H1 (cell line): Measurements from ENCODE around the gene PCDH9. TPM values are rescaled to one million over a fixed set of nuclear protein-coding genes. Genes with fewer than 3 reads are reported as not detected.

Experiments used
- BCL11A ChIP-seq, 2 experiments: IDR thresholded peaks; one replicate each; pipeline ENCODE4 v1.6.1; 2011; ENCODE audit warnings: low read depth in 2 of 2, low read length in 2 of 2, mild to moderate bottlenecking in 2 of 2
- CHD7 ChIP-seq: fragments of 300-600 bp; sonication (generic); IDR thresholded peaks from 2 replicates; pipeline ENCODE4 v1.7.1; 2012; ENCODE audit warnings: low read length, moderate library complexity, mild to moderate bottlenecking, inconsistent platforms; ENCODE audit not compliant: insufficient replicate concordance
- CTCF ChIP-seq, 3 experiments: IDR thresholded peaks; 1 replicate in 2 of 3; 2 replicates in 1 of 3; pipeline versions ENCODE4 v1.5.1 to v1.6.1; 2011; ENCODE audit warnings: low read length in 3 of 3, mild to moderate bottlenecking in 3 of 3, inconsistent platforms in 2 of 3, low read depth in 1 of 3, moderate library complexity in 1 of 3; ENCODE audit not compliant: insufficient read depth in 1 of 3; ENCODE audit errors: control extremely low read depth in 1 of 3
- HDAC2 ChIP-seq, 2 experiments: fragments of 300-600 bp in 1 of 2; sonication (generic) in 1 of 2; IDR thresholded peaks; 2 replicates each; pipeline ENCODE4 v1.6.1; 2011 to 2012; ENCODE audit warnings: low read depth in 2 of 2, low read length in 2 of 2, mild to moderate bottlenecking in 2 of 2, moderate library complexity in 2 of 2, borderline replicate concordance in 1 of 2, inconsistent platforms in 1 of 2
- JUN ChIP-seq: IDR thresholded peaks from 2 replicates; pipeline ENCODE4 v1.6.1; 2011; ENCODE audit warnings: low read depth, mild to moderate bottlenecking, improper control_type of control experiment, low read length
- POLR2A ChIP-seq, 2 experiments: IDR thresholded peaks; 1 replicate in 1 of 2; 2 replicates in 1 of 2; pipeline ENCODE4 v1.6.1; 2011; ENCODE audit warnings: low read depth in 2 of 2, low read length in 2 of 2, mild to moderate bottlenecking in 2 of 2; ENCODE audit errors: control extremely low read depth in 1 of 2
- RNF2 ChIP-seq: fragments of 200-900, 300-1000 bp; sonication (generic); IDR thresholded peaks from 2 replicates; pipeline ENCODE4 v1.7.1; 2016; ENCODE audit warnings: borderline replicate concordance, low read depth, mild to moderate bottlenecking, antibody characterized with exemption, low read length; ENCODE audit not compliant: poor library complexity, severe bottlenecking; ENCODE audit errors: missing control alignments
- SP2 ChIP-seq: IDR thresholded peaks from 2 replicates; pipeline ENCODE4 v1.6.1; 2012; ENCODE audit warnings: mild to moderate bottlenecking, low read length, inconsistent platforms
- polyA plus RNA-seq, 7 experiments: library from polyadenylated mRNA; depleted of rRNA in 3 of 7; stranded (reverse) in 5 of 7; unstranded in 2 of 7; fragments of >200 nt in 5 of 7; fragments of 200-250 nt in 2 of 7; gene quantifications; 1 replicate in 5 of 7; 2 replicates in 1 of 7; 4 replicates in 1 of 7; pipeline versions ENCODE4 v1.2.1 to v1.2.3, GENCODE V29; 2011 to 2013; ENCODE audit warnings: missing spikeins in 2 of 7, mixed read lengths in 2 of 7
- total RNA-seq: library from RNA; stranded (reverse); fragmentation: NEBNext Ultra II Directional; extraction: Animal tissue kit (Norgen Biotek cat#: 25700); gene quantifications from 2 replicates; pipeline ENCODE4 v1.2.1, GENCODE V29; 2021

The PCDH9 gene
- total and polyA plus RNA-seq, 2 of the 8 experiments (the other 6 are each of a cell fraction or from before 2014, with no cell fraction given): 0.12 to 0.60 TPM

- TF ChIP-seq CHD7 (no peak), SP2 (no peak), POLR2A (IDR thresholded peaks at IDR 0.05; ENCODE audit: control extremely low read depth in 1 of 2, low read depth in 2 of 2, low read length in 2 of 2) (no peak), BCL11A (IDR thresholded peaks at IDR 0.05; ENCODE audit: low read depth in 2 of 2, low read length in 2 of 2) (no peak), RNF2 (no peak), CTCF (IDR thresholded peaks at IDR 0.05; ENCODE audit: control extremely low read depth in 1 of 3, insufficient read depth in 1 of 3, low read depth in 1 of 3, low read length in 3 of 3) (no peak), HDAC2 (IDR thresholded peaks at IDR 0.05; ENCODE audit: borderline replicate concordance in 1 of 2, low read depth in 2 of 2, low read length in 2 of 2) (no peak), JUN (no peak)
Observed at GRCh38 chr13:66675620-66676019, 554.5 kb downstream of the PCDH9 start (continued).
